A549 (cell line): ENCODE results near the gene OGFOD1. TPM values are rescaled to one million over a fixed set of nuclear protein-coding genes. Genes with fewer than 3 reads are reported as not detected.

Experiments
- ATAC-seq, 2 experiments: fragments of 200-7000 bp in 1 of 2; fragments of >200 bp in 1 of 2; cut with Nextera tagmentation in 1 of 2; cut with Tn5 transposase in 1 of 2; 3 replicates each; pipeline versions ENCODE4 v1.8.0 to v1.9.1; 2018 to 2020; ENCODE audit warnings: mild to moderate bottlenecking in 1 of 2, moderate library complexity in 1 of 2
- CTCF ChIA-PET: fragments of 300-600 bp; sonication (Branson Sonifier 250); formaldehyde crosslinking; extraction: SDS; loops from one replicate; lab custom pipeline; 2021; ENCODE audit warnings: antibody characterized with exemption, inconsistent platforms; lab: Yijun Ruan, JAX
- POLR2A ChIA-PET: fragments of 350-600 bp; formaldehyde crosslinking; extraction: SDS; loops from one replicate; lab custom pipeline; 2021; ENCODE audit warnings: antibody characterized with exemption, inconsistent platforms; lab: Yijun Ruan, JAX
- DNase-seq, 2 experiments: peaks; one replicate each; pipeline versions ENCODE4 v3.0.0 to v3.0.0-alpha.2; 2011 to 2016; ENCODE audit warnings: low read depth in 1 of 2, low spot score in 1 of 2
- FAIRE-seq: peaks from 2 replicates; lab custom pipeline; 2011; peaks lifted over from hg19 to GRCh38; lab: Jason Lieb, UNC
- H3K27ac ChIP-seq, 2 experiments: fragments of >200 bp; sonication (Bioruptor Twin); formaldehyde crosslinking; 3 replicates each; pipeline ENCODE4 v1.5.1; 2016 to 2017
- H3K4me1 ChIP-seq: fragments of >200 bp; sonication (Bioruptor Twin); formaldehyde crosslinking; 3 replicates; pipeline ENCODE4 v1.6.1; 2016
- H3K4me2 ChIP-seq: fragments of >200 bp; sonication (Bioruptor Twin); formaldehyde crosslinking; 3 replicates; pipeline ENCODE4 v1.6.1; 2016
- H3K4me3 ChIP-seq: fragments of >200 bp; sonication (Bioruptor Twin); formaldehyde crosslinking; 3 replicates; pipeline ENCODE4 v1.5.1; 2016
- H3K9me3 ChIP-seq: fragments of >200 bp; sonication (Bioruptor Twin); formaldehyde crosslinking; 3 replicates; pipeline ENCODE4 v1.6.1; 2016
- BHLHE40 ChIP-seq: IDR thresholded peaks from 2 replicates; pipeline ENCODE4 v1.6.1; 2012; ENCODE audit warnings: low read depth, low read length, inconsistent platforms
- CBX2 ChIP-seq: fragments of 200-600 bp; sonication (generic); IDR thresholded peaks from 2 replicates; pipeline ENCODE4 v1.6.1; 2016; ENCODE audit warnings: low read depth, mild to moderate bottlenecking, borderline replicate concordance
- CEBPB ChIP-seq, 2 experiments: fragments of >200 bp in 1 of 2; sonication (Bioruptor Twin) in 1 of 2; formaldehyde crosslinking in 1 of 2; IDR thresholded peaks; 2 replicates each; pipeline ENCODE4 v1.6.1; 2012 to 2016
- CHD2 ChIP-seq: fragments of 150-350 bp; IDR thresholded peaks from 2 replicates; pipeline ENCODE4 v1.6.1; 2014; ENCODE audit warnings: low read length; ENCODE audit not compliant: partially characterized antibody
- CHD4 ChIP-seq: fragments of 200-600 bp; sonication (generic); IDR thresholded peaks from 2 replicates; pipeline ENCODE4 v1.6.1; 2016; ENCODE audit warnings: antibody characterized with exemption, mild to moderate bottlenecking, borderline replicate concordance
- EHMT2 ChIP-seq: fragments of 200-600 bp; sonication (generic); IDR thresholded peaks from 2 replicates; pipeline ENCODE4 v1.6.1; 2016; ENCODE audit warnings: antibody characterized with exemption, low read depth, mild to moderate bottlenecking, moderate library complexity
- ELK1 ChIP-seq: fragments of 150-350 bp; IDR thresholded peaks from 2 replicates; pipeline ENCODE4 v1.6.1; 2014; ENCODE audit warnings: low read depth, mild to moderate bottlenecking, low read length
- EP300 ChIP-seq, 2 experiments: fragments of >200 bp; sonication (Bioruptor Twin); formaldehyde crosslinking; IDR thresholded peaks; 2 replicates in 1 of 2; 3 replicates in 1 of 2; pipeline ENCODE4 v1.6.1; 2016 to 2017
- ESRRA ChIP-seq: fragments of 150-350 bp; IDR thresholded peaks from 2 replicates; pipeline ENCODE4 v1.6.1; 2014; ENCODE audit warnings: mild to moderate bottlenecking, low read length, borderline replicate concordance
- FOSB ChIP-seq: fragments of 250-450 bp; sonication (Bioruptor Pico); IDR thresholded peaks from 2 replicates; pipeline ENCODE4 v1.5.0; 2020; ENCODE audit warnings: mild to moderate bottlenecking, moderate library complexity
- FOSL2 ChIP-seq, 2 experiments: fragments of 450-650 bp in 1 of 2; fragments of >200 bp in 1 of 2; sonication (Bioruptor Twin) in 1 of 2; formaldehyde crosslinking; IDR thresholded peaks; 2 replicates each; pipeline versions ENCODE4 v1.5.0 to v1.6.1; 2016 to 2020; ENCODE audit warnings: mild to moderate bottlenecking in 1 of 2, moderate library complexity in 1 of 2
- FOXS1 ChIP-seq: fragments of 250-450 bp; sonication (Bioruptor Pico); IDR thresholded peaks from 2 replicates; pipeline ENCODE4 v1.5.0; 2020; ENCODE audit warnings: mild to moderate bottlenecking, moderate library complexity
- HDAC2 ChIP-seq: fragments of 200-600 bp; sonication (generic); IDR thresholded peaks from 2 replicates; pipeline ENCODE4 v1.6.1; 2016
- HES2 ChIP-seq: fragments of >200 bp; sonication (Bioruptor Twin); formaldehyde crosslinking; IDR thresholded peaks from 2 replicates; pipeline ENCODE4 v1.6.1; 2016
- HMGXB4 ChIP-seq: fragments of 250-450 bp; sonication (Bioruptor Pico); IDR thresholded peaks from 2 replicates; pipeline ENCODE4 v1.5.0; 2021; ENCODE audit warnings: mild to moderate bottlenecking, moderate library complexity, borderline replicate concordance
- HOXA7 ChIP-seq: fragments of 250-450 bp; sonication (Bioruptor Pico); IDR thresholded peaks from 2 replicates; pipeline ENCODE4 v1.5.0; 2020; ENCODE audit warnings: mild to moderate bottlenecking, moderate library complexity
- HOXB5 ChIP-seq: fragments of 250-450 bp; sonication (Bioruptor Pico); IDR thresholded peaks from 2 replicates; pipeline ENCODE4 v1.5.0; 2020; ENCODE audit warnings: mild to moderate bottlenecking, moderate library complexity
- JUNB ChIP-seq: fragments of >200 bp; sonication (Bioruptor Twin); formaldehyde crosslinking; IDR thresholded peaks from 2 replicates; pipeline ENCODE4 v1.6.1; 2016
- KDM5A ChIP-seq: fragments of 200-600 bp; sonication (generic); IDR thresholded peaks from 2 replicates; pipeline ENCODE4 v1.6.1; 2016; ENCODE audit warnings: antibody characterized with exemption, mild to moderate bottlenecking
- MAX ChIP-seq: IDR thresholded peaks from 2 replicates; pipeline ENCODE4 v1.6.1; 2012
- MAZ ChIP-seq: fragments of 150-350 bp; IDR thresholded peaks from 2 replicates; pipeline ENCODE4 v1.6.1; 2014; ENCODE audit warnings: antibody characterized with exemption, low read depth, low read length, borderline replicate concordance
- MYC ChIP-seq: IDR thresholded peaks from 2 replicates; pipeline ENCODE4 v1.6.1; 2012; ENCODE audit warnings: mild to moderate bottlenecking, inconsistent platforms, low read length, improper control_type of control experiment, borderline replicate concordance
- NFE2L2 ChIP-seq: fragments of 150-350 bp; conservative IDR thresholded peaks from 2 replicates; pipeline ENCODE4 v1.6.1; 2014; ENCODE audit warnings: low read length
- PBX3 ChIP-seq: IDR thresholded peaks from 2 replicates; pipeline ENCODE4 v1.6.1; 2012
- RAD21 ChIP-seq, 2 experiments: fragments of >200 bp in 1 of 2; sonication (Bioruptor Twin) in 1 of 2; formaldehyde crosslinking in 1 of 2; IDR thresholded peaks in 1 of 2; conservative IDR thresholded peaks in 1 of 2; 2 replicates in 1 of 2; 3 replicates in 1 of 2; pipeline ENCODE4 v1.6.1; 2012 to 2018; ENCODE audit warnings: inconsistent platforms in 1 of 2
- RNF2 ChIP-seq: fragments of 200-600 bp; sonication (generic); IDR thresholded peaks from 2 replicates; pipeline ENCODE4 v1.6.1; 2016; ENCODE audit warnings: low read depth, mild to moderate bottlenecking, antibody characterized with exemption, moderate library complexity, borderline replicate concordance
- TFCP2L1 ChIP-seq: fragments of 250-450 bp; sonication (Bioruptor Pico); IDR thresholded peaks from 2 replicates; pipeline ENCODE4 v1.5.0; 2021; ENCODE audit warnings: mild to moderate bottlenecking
- ZC3H11A ChIP-seq: fragments of 450-650 bp; IDR thresholded peaks from 2 replicates; pipeline ENCODE4 v1.6.1; 2014; ENCODE audit warnings: antibody characterized with exemption, mild to moderate bottlenecking
- ZFP36 ChIP-seq: fragments of 450-650 bp; IDR thresholded peaks from 2 replicates; pipeline ENCODE4 v1.6.1; 2014; ENCODE audit warnings: borderline replicate concordance; ENCODE audit not compliant: partially characterized antibody
- ZSCAN20 ChIP-seq: fragments of 250-450 bp; sonication (Bioruptor Pico); IDR thresholded peaks from 2 replicates; pipeline ENCODE4 v1.8.0; 2022; ENCODE audit warnings: mild to moderate bottlenecking, moderate library complexity
- WGBS: methylation state at CpG from one replicate; pipeline ENCODE4 v1.1.6; 2017; ENCODE audit errors: missing lambda C conversion rate; 5-methylcytosine and 5-hydroxymethylcytosine counted together
- polyA plus RNA-seq, 4 experiments: library from polyadenylated mRNA; depleted of rRNA in 3 of 4; stranded (reverse); fragments of >200 nt; fragmentation: RNase III in 1 of 4; extraction: RNeasy Plus Mini Kit Qiagen cat#74134 plus additional on column Dnase treatment in 1 of 4; gene quantifications; 2 replicates in 3 of 4; 3 replicates in 1 of 4; pipeline ENCODE4 v1.2.3, GENCODE V29; 2011 to 2017

OGFOD1 gene
- polyA plus RNA-seq, 2 of the 4 experiments (the other 2 are of a cell fraction): 71.6 to 94.1 TPM

- Histone ChIP-seq H3K9me3 (no peaks in the 10 kb centered on the region), H3K4me3 (peak overlapping the region; percentile 25; the same call in 2 of the 3 replicates), H3K4me2 (peak overlapping the region; percentile 89), H3K4me1 (peaks cover 50% of the 10 kb centered on the region), H3K27ac (peak overlapping the region; percentile 89 to 90)
- ATAC-seq (peak; percentile 83 to 85), FAIRE-seq (peak; percentile 18), DNase-seq (peak; percentile 20 to 65)
- ChIA-PET CTCF (interaction anchor here (0.6 to 1.5 kb wide), 4 partner anchors 53 to 327 kb away, joined by 3 to 4 read pairs (median 4); no protein-coding TSS in a partner anchor), POLR2A (interaction anchor here (0.6 to 1.7 kb wide), 4 partner anchors 26 to 249 kb away, joined by 3 to 11 read pairs (median 4); partner anchors contain the start of genes MT2A, NUDT21 and OGFOD1)
- WGBS: 3% methylated on average over 4 of the region's 4 CpGs
- TF ChIP-seq TFCP2L1 (no peak), BHLHE40 (no peak), MAZ (no peak), HOXA7 (CRISPR knock-in tag) (no peak), KDM5A (no peak), FOSL2 (IDR thresholded peaks at IDR 0.05) (no peak; the same call in 1 of the 2 replicates), FOSL2 (CRISPR knock-in tag; IDR thresholded peaks at IDR 0.05) (peak; percentile 39), HES2 (no peak), NFE2L2 (no peak), EHMT2 (no peak), ZC3H11A (no peak), PBX3 (no peak), HMGXB4 (CRISPR knock-in tag) (no peak), FOXS1 (CRISPR knock-in tag) (no peak), HDAC2 (no peak), ZSCAN20 (CRISPR knock-in tag) (no peak), ESRRA (no peak), RAD21 (conservative IDR thresholded peaks at IDR 0.05 in 1 of 2, IDR thresholded peaks at IDR 0.05 in 1 of 2) (no peak), ELK1 (no peak), ZFP36 (no peak), HOXB5 (CRISPR knock-in tag) (no peak), CEBPB (IDR thresholded peaks at IDR 0.05) (peak; percentile 75 to 90), CHD2 (no peak), FOSB (CRISPR knock-in tag) (no peak), JUNB (peak; percentile 5; the same call in 1 of the 2 replicates), CHD4 (no peak), CBX2 (no peak), MYC (no peak), MAX (peak; percentile 50), RNF2 (no peak), EP300 (IDR thresholded peaks at IDR 0.05) (no peak)
Measured at GRCh38 chr16:56409195-56409594, 42.2 kb upstream of the OGFOD1 start.
